Stimulated activated CD8-positive, alpha-beta memory T cell treated with anti-CD3 and anti-CD28 coated beads, Interleukin-7, amount 100 ng/mL, for 24 hours (primary cell): ENCODE results near the gene TAF10.

ENCODE experiments used
- DNase-seq: peaks from one replicate; pipeline ENCODE4 v3.0.0-alpha.2; 2020; ENCODE audit warnings: low read depth

The TAF10 gene

DNA sequence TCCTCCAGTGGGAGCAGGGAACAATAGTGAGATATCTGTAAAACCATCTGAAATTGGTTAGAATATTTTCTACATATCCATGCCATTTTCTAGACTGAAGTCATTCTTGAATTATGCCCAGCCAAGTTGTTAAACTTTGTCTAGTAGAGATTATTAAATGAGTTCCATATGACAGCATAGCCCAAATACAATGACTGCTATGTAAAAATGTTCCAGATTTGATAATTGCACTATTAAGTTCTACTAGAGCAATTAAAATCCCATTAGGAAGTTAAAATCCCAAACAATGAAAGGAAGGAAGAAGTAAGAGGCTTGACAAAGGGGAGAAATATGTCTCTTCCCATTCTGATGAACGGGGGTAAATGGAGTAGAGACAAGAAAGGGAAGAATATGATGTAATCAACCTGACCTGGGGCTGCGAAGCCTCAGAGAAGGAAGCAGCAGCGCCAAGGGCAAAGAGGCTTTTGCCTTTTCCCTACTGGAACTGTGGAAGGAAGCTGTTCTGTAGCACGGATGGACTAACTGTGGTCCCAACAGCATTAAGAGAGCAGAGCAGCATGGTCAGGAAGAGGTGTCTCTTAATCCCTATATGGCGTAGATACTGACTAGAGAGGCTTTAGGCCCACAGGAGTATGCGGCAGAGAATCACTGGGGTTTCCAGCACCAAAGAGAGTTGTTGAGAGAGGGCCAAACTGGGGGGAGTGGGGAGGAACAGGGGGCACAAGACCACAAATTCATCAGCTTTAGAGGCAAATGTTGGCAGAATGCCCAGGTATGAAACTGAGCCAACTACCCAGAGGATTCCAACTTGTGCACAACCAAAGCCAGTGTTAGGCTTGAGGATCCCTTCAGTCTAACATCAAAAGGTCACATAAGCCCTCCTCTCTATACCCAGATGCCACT is 35.3 kb downstream of the TAF10 start:
- DNase-seq: no peak

DNA sequence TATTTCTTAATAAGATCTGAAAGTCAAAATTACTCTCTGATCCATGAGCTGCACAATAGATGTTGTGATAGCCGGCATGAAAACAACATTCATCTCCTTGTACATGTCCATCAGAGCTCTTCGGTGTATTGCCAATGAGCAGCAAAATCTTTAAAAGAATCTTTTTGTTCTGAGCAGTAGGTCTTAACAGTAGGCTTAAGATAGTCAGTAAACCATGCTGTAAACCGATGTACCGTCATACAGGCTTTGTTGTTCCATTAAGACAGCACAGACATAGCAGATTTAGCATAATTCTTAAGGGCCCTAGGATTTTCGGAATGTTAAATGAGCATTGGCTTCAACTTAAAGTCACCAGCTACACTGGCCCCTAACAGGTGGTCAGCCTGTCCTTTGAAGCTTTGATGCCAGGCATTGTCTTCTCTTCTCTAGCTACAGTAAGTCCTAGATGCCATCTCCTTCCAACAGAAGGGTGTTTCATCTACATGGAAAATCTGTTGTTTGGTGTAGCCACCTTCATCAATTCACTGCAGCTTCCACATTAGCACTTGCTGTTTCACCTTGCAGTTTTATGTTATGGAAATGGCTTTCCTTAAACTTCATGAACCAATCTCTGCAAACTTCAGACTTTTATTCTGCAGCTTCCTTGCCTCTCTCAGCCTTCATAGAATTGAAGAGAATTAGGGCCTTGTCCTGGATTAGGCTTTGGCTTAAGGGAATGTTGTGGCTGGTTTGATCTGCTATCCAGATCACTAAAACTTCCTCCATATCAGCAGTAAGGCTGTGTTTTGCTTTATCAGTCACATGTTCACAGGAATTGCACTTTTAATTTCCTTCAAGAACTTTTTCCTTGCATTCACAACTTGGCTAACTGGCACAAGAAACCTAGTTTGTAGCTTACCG is 37.0 kb downstream of the TAF10 start:
- DNase-seq: no peak

DNA sequence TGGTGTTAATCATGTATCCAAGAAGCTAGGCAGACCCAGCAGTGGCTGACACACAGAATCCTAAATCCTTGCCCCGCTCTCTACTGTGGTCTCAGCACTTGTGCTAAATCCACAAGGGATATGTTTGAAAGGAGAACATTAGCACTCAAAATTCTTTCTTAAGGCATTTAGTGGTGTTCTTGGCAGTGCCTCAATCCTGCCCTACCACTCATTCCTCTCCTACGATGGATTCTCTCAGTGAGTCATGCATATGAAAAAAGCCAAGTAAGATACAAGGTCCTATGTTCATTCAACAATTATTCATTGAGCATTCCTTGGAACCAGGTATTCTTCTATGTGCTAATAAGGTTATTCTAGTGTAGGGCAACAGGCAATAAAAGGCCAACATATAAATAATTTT is 39.8 kb downstream of the TAF10 start:
- no peak for DNase-seq

- DNase-seq: no peak
Observed at GRCh38 chr11:6571434-6572008, 40.5 kb downstream of the TAF10 start.

DNA sequence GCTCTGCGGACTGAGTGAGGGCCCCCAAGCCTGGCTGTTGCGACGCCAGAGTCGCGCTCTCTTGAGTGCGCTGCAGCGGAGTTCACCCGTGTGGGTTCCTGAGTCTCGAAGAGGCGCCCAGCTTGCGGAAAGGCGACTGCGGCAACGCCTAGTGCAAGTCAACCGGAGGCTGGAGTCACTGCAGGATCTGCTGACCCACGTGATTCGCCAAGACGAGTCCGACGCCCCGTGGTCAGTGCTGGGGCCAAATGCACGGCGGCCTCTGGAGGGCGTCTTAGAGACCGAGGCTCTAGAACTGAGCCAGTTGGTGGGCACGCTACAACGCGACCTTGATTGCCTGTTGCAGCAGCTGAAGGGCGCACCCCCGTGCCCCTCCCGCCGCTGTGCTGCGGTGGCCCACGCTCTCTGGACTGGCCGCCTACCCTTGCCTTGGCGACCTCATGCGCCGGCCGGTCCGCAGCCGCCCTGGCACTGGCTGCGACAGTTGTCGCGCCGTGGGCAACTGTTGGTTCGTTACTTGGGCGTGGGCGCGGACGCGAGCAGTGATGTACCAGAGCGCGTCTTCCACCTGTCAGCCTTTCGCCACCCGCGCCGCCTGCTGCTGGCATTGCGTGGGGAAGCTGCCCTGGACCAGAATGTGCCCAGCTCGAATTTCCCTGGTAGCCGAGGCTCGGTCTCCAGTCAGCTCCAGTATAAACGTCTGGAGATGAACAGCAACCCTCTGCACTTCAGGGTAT is 41.2 kb downstream of the TAF10 start:
- no peak for DNase-seq

DNA sequence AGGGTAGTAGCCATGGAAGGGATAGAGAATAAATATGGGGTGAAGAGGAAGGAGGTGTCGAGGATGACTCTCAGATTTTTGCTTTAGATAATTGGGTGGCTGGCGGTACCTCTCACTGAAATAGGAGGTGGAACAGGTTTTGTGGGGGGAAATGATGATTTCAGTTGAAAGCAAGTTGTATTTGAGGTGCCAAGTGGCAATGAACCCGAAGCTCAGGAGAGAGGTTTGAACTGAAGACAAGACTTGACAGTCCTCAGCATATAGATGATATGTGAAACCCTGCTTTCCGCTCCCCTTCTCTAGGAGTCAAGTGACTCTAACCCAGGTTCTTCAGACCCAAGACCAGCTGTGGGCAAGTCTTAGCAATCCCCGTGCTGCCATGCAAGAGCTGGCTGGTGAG is 42.3 kb downstream of the TAF10 start:
- no peak for DNase-seq

- no peak for DNase-seq
Observed at GRCh38 chr11:6568191-6568918, 43.7 kb downstream of the TAF10 start.

GRCh38 chr11:6567371-6567745 is 44.7 kb downstream of the TAF10 start:
- DNase-seq: no peak

GRCh38 chr11:6566704-6567370 is 45.2 kb downstream of the TAF10 start:
- DNase-seq: no peak

DNA sequence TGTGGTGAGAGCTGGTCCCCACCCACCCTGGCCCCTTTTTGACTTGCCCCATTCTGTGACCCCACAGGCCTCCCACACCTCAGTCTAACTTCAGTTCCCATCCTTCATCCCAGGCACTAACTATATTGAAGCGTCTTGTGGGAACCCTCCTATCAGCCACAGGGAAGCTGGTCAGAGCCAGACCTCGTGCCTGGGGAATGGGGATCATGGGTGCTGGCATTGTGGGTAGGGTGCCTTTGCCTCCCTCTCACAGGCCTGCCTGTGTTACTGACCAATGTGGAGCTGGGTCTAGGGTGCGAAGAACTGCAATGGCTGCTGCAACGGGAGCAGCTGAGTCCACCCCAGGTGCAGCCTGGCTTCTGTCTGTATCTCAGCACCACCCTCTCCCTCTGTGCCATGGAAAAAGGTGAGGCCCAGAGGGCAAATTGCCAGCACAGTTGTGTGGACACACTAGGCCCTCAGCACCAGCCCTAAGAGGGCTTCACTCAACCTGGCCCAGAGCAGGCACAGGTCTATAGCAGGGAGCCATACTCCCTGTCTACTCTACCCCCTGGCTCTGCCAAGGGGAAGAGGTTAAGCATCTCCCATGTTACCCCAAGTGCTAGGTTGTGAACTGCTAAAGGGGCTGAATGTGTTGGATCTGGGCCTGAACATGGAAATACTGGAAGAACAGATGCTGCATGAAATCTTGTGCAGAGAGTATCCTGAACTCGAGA is 45.9 kb downstream of the TAF10 start:
- no peak for DNase-seq

GRCh38 chr11:6565325-6565724 is 46.7 kb downstream of the TAF10 start:
- DNase-seq: no peak

DNA sequence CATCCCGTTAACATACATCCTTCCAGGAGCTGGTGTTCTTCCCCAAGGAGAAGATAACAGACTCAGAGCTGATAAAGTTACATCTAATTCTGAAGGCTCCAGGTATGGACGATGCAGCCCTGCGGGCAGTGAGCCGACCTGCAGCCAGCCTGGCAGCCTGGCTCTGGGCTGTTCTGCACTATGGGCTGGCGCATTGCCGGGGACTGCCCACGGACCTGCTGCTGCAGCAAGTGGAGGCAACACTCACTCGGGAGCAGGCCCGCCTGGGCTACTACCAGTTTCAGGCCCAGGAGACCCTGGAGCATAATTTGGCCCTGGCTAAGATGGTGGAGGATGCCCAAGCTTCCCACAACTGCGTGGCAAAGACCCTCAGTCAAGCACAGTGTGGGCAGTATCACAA is 48.3 kb downstream of the TAF10 start:
- no peak for DNase-seq

DNA sequence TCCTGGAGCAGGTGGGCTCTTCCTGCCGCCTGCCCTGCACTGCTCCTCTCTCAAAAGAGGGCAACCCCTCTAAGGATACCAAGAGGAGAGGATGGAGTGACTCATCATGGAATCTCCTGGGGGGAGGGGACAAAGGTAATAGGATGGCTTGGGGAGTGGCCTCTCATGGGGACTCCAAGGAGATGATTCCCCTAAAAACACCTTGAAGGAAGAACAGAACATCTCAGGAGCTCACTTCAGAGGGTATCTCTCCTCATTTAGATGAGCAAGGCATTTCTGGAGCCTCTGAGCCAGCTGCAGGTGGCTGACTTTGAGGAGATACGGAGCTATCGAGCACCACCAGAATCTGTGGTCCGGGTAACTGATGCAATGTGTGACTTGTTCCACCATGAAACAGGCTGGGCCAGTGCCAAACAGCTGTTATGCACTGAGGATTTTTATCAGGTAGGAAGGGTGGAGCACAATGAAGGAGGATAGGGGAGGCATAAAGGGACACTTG is 48.8 kb downstream of the TAF10 start:
- DNase-seq: no peak

GRCh38 chr11:6561288-6561687 is 50.7 kb downstream of the TAF10 start:
- no peak for DNase-seq
